Measurements from ENCODE around the gene CCDC57.

DNA sequence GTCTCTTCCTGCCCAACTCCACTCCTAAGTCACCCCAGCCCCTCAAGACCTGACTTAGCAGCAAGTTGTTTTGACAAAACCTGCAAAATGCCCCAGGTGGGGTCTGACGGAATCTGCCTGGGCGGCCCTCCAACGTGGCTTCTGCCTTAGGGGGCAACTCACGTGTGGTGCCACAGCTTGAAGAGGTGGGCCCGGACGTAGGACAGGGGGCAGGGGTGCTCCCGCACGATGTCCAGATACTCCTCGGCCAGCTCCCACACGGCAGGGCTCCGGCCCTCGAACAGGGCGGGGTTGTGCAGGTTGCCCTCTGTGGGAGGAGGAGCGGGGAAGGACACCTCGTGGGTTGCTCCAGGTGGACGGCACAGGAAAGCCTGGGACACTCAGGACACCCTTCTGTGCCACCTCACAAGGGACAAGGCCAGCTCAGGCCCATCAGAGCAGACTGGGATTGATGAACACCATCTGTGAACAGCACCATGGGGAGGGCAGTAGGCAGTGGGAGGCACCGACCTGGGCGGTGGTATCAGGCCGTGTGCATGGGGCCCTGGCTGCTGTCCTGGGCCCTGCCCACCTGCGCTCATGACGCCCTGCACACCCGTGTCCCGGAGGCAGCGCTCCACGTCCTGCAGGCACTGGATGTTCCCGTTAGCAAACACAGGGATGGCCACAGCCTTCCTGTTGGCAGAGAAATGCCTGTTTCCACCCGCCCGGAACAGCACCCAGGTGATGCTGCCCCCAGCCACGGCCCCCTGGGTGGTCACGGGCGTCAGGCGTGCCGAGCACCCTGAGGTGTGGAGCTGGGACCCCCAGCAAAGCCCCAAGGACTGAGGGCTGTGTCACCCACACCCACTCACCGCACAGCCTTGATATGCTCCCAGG, 151.4 kb downstream of the CCDC57 start:
- TF ChIP-seq, protein P1, sequence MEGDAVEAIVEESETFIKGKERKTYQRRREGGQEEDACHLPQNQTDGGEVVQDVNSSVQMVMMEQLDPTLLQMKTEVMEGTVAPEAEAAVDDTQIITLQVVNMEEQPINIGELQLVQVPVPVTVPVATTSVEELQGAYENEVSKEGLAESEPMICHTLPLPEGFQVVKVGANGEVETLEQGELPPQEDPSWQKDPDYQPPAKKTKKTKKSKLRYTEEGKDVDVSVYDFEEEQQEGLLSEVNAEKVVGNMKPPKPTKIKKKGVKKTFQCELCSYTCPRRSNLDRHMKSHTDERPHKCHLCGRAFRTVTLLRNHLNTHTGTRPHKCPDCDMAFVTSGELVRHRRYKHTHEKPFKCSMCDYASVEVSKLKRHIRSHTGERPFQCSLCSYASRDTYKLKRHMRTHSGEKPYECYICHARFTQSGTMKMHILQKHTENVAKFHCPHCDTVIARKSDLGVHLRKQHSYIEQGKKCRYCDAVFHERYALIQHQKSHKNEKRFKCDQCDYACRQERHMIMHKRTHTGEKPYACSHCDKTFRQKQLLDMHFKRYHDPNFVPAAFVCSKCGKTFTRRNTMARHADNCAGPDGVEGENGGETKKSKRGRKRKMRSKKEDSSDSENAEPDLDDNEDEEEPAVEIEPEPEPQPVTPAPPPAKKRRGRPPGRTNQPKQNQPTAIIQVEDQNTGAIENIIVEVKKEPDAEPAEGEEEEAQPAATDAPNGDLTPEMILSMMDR (IDR thresholded peaks at IDR 0.05; ENCODE audit: low read depth, low read length, missing input control) = no peak
- TF ChIP-seq TAF1 (conservative IDR thresholded peaks at IDR 0.05) (no peak), JUND (IDR thresholded peaks at IDR 0.05) (no peak), YY1 (IDR thresholded peaks at IDR 0.05) (no peak), HNF4A (conservative IDR thresholded peaks at IDR 0.05) (no peak), RAD21 (IDR thresholded peaks at IDR 0.05) (no peak)
- TF ChIP-seq, protein P2, sequence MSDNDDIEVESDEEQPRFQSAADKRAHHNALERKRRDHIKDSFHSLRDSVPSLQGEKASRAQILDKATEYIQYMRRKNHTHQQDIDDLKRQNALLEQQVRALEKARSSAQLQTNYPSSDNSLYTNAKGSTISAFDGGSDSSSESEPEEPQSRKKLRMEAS (IDR thresholded peaks at IDR 0.05) = no peak
- TF ChIP-seq, protein P3, sequence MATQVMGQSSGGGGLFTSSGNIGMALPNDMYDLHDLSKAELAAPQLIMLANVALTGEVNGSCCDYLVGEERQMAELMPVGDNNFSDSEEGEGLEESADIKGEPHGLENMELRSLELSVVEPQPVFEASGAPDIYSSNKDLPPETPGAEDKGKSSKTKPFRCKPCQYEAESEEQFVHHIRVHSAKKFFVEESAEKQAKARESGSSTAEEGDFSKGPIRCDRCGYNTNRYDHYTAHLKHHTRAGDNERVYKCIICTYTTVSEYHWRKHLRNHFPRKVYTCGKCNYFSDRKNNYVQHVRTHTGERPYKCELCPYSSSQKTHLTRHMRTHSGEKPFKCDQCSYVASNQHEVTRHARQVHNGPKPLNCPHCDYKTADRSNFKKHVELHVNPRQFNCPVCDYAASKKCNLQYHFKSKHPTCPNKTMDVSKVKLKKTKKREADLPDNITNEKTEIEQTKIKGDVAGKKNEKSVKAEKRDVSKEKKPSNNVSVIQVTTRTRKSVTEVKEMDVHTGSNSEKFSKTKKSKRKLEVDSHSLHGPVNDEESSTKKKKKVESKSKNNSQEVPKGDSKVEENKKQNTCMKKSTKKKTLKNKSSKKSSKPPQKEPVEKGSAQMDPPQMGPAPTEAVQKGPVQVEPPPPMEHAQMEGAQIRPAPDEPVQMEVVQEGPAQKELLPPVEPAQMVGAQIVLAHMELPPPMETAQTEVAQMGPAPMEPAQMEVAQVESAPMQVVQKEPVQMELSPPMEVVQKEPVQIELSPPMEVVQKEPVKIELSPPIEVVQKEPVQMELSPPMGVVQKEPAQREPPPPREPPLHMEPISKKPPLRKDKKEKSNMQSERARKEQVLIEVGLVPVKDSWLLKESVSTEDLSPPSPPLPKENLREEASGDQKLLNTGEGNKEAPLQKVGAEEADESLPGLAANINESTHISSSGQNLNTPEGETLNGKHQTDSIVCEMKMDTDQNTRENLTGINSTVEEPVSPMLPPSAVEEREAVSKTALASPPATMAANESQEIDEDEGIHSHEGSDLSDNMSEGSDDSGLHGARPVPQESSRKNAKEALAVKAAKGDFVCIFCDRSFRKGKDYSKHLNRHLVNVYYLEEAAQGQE (IDR thresholded peaks at IDR 0.05) = no peak

Measured in liver (tissue), 3 donors.